Measurements from ENCODE around the gene ZNF804B. TPM values are rescaled to one million over a fixed set of nuclear protein-coding genes. Genes with fewer than 3 reads are reported as not detected.

ZNF804B gene
- total RNA-seq, 4 donors from 2014 or later = not detected

DNA sequence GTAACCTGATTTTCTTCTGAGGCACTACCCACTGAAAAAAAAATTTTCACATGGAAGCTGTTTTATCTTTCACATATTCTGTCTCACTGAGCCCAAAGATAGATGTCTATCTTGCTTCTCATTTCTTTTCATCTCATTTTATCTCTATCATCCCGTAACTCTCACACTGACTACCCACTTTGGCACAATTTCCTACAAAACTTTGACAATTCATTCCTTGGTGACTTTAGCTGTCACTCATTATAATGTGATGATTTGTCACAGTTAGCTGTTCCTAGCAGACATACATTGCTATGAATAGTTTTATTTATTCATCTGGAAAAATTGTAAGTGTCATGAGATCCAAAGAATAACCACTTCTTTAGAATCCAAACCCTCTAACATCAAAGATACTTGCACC, 625.9 kb downstream of the ZNF804B start:
- ATAC-seq (ENCODE audit: low FRiP score) = no peak
- DNase-seq (ENCODE audit: low spot score) = no peak
- TF ChIP-seq, protein P1, sequence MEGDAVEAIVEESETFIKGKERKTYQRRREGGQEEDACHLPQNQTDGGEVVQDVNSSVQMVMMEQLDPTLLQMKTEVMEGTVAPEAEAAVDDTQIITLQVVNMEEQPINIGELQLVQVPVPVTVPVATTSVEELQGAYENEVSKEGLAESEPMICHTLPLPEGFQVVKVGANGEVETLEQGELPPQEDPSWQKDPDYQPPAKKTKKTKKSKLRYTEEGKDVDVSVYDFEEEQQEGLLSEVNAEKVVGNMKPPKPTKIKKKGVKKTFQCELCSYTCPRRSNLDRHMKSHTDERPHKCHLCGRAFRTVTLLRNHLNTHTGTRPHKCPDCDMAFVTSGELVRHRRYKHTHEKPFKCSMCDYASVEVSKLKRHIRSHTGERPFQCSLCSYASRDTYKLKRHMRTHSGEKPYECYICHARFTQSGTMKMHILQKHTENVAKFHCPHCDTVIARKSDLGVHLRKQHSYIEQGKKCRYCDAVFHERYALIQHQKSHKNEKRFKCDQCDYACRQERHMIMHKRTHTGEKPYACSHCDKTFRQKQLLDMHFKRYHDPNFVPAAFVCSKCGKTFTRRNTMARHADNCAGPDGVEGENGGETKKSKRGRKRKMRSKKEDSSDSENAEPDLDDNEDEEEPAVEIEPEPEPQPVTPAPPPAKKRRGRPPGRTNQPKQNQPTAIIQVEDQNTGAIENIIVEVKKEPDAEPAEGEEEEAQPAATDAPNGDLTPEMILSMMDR (IDR thresholded peaks at IDR 0.05) = no peak

Small RNAs within 50 kb of the gene (small RNA-seq; reads per million reads assigned to genes)
- gene AC002127.1 = not detected

Other genes starting within 250 kb of the ZNF804B start
- gene TEX47, start 36.0 kb downstream of the ZNF804B start, total RNA-seq = not detected